Endodermal cell (in vitro differentiated cells): ENCODE data around the gene BRME1. TPM values are rescaled to one million over a fixed set of nuclear protein-coding genes. Genes with fewer than 3 reads are reported as not detected.

Experiments
- DNase-seq: peaks from one replicate; pipeline ENCODE4 v3.0.0-alpha.2; 2017
- H3K27ac ChIP-seq: 2 replicates; pipeline ENCODE4 v1.5.1; 2013; ENCODE audit warnings: mild to moderate bottlenecking, low read depth, low read length, moderate library complexity
- H3K27me3 ChIP-seq: 2 replicates; pipeline ENCODE4 v1.6.1; 2013; ENCODE audit warnings: mild to moderate bottlenecking, low read length, moderate library complexity; ENCODE audit not compliant: insufficient read depth, control insufficient read depth, poor library complexity, severe bottlenecking
- H3K36me3 ChIP-seq: 2 replicates; pipeline ENCODE4 v1.7.0; 2013; ENCODE audit warnings: mild to moderate bottlenecking, low read length, moderate library complexity; ENCODE audit not compliant: control insufficient read depth, insufficient read depth
- H3K4me1 ChIP-seq: one replicate; pipeline ENCODE4 v1.7.0; 2013; ENCODE audit warnings: low read length; ENCODE audit not compliant: control insufficient read depth, insufficient read depth
- H3K4me3 ChIP-seq: 2 replicates; pipeline ENCODE4 v1.5.1; 2013; ENCODE audit warnings: mild to moderate bottlenecking, low read length, moderate library complexity
- H3K9ac ChIP-seq: 2 replicates; pipeline ENCODE4 v1.6.1; 2013; ENCODE audit warnings: mild to moderate bottlenecking, low read length, moderate library complexity; ENCODE audit not compliant: poor library complexity, severe bottlenecking; ENCODE audit errors: extremely low read depth
- H3K9me3 ChIP-seq: 2 replicates; pipeline ENCODE4 v1.6.1; 2013; ENCODE audit warnings: mild to moderate bottlenecking, low read length, moderate library complexity; ENCODE audit not compliant: control insufficient read depth
- H3K27ac Mint-ChIP-seq: 2 replicates; pipeline ENCODE4 v1.8.0; 2020; ENCODE audit warnings: mixed read lengths
- H3K27me3 Mint-ChIP-seq: 2 replicates; pipeline ENCODE4 v1.8.0; 2021; ENCODE audit warnings: mild to moderate bottlenecking, mixed read lengths; ENCODE audit not compliant: insufficient read depth
- H3K36me3 Mint-ChIP-seq: 2 replicates; pipeline ENCODE4 v1.8.0; 2020; ENCODE audit warnings: low read depth, mixed read lengths
- H3K4me1 Mint-ChIP-seq: 2 replicates; pipeline ENCODE4 v1.8.0; 2020; ENCODE audit warnings: mixed read lengths
- H3K4me3 Mint-ChIP-seq: 2 replicates; pipeline ENCODE4 v1.8.0; 2020; ENCODE audit warnings: mild to moderate bottlenecking, moderate library complexity, mixed read lengths
- H3K9me3 Mint-ChIP-seq: 2 replicates; pipeline ENCODE4 v1.8.0; 2020; ENCODE audit warnings: mild to moderate bottlenecking, mixed read lengths
- CTCF ChIP-seq: fragments of 200-600 bp; sonication (generic); conservative IDR thresholded peaks from 2 replicates; pipeline ENCODE4 v1.5.0; 2021; ENCODE audit warnings: antibody characterized with exemption, mild to moderate bottlenecking
- WGBS, 2 experiments: methylation state at CpG; one replicate each; pipeline versions ENCODE4 v1.1.5 to v1.1.7; 2013; ENCODE audit warnings: missing lambda C conversion rate in 2 of 2, mixed read lengths in 1 of 2; ENCODE audit not compliant: insufficient coverage in 1 of 2, insufficient read length in 1 of 2; 5-methylcytosine and 5-hydroxymethylcytosine counted together
- total RNA-seq, 2 donors: library from RNA; stranded (reverse); fragmentation: NEBNext Ultra II Directional in 1 of 2; extraction: Animal tissue kit (Norgen Biotek cat#: 25700) in 1 of 2; gene quantifications; 2 replicates in 1 of 2; 3 replicates in 1 of 2; pipeline ENCODE4 v1.2.1, GENCODE V29; 2021

Gene BRME1
- total RNA-seq, 2 donors from 2014 or later = 4.4 to 7.4 TPM

GRCh38 chr19:13917888-13918406 lies 12.0 kb upstream of the BRME1 start:
- WGBS, 2 experiments = 94 to 95% methylated on average over 13 to 14 of the region's 14 CpGs
- H3K27me3 Mint-ChIP-seq = no peaks in the 10 kb centered on the region

DNA sequence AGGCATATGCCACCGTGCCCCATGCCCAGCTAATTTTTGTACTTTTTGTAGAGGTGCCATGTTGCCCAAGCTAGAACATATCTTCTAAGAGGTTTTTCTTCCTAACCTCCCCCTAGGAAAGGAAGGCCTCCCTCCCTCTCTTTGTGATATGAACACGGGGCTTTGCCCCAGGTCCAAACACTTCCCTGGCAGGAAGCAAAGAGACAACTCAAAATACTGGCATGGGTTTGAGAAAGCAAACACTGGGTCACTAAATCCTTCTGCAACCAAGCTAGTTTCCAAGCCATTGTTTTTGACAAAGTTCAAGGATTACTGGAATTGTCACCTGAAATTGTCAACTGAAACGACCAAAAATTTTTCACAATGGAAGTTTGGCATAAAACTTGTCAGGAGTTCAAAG lies 8.9 kb upstream of the BRME1 start:
- H3K9me3 ChIP-seq = no peaks in the 10 kb centered on the region
- Mint-ChIP-seq H3K27me3 (no peaks in the 10 kb centered on the region), H3K4me3 (no peak overlapping the region), H3K9me3 (no peaks in the 10 kb centered on the region), H3K4me1 (no peaks in the 10 kb centered on the region), H3K36me3 (peaks cover 56% of the 10 kb centered on the region), H3K27ac (no peak overlapping the region)
- H3K4me3 ChIP-seq = no peak overlapping the region
- no peak for DNase-seq
- WGBS, 2 experiments = 85 to 98% methylated on average over 2 to 3 of the region's 3 CpGs
- H3K27ac ChIP-seq = no peak overlapping the region
- TF ChIP-seq CTCF = no peak
- H3K27me3 ChIP-seq = no peaks in the 10 kb centered on the region
- peaks cover 32% of the 10 kb centered on the region for H3K36me3 ChIP-seq
- H3K9ac ChIP-seq = no peak overlapping the region
- no peaks in the 10 kb centered on the region for H3K4me1 ChIP-seq

More at GRCh38 chr19:13917888-13918406, 12.0 kb upstream of the BRME1 start:
- Mint-ChIP-seq H3K27ac (no peak overlapping the region), H3K4me3 (no peak overlapping the region), H3K36me3 (peaks cover 68% of the 10 kb centered on the region), H3K4me1 (no peaks in the 10 kb centered on the region), H3K9me3 (peaks cover 13% of the 10 kb centered on the region)
- Histone ChIP-seq H3K4me3 (no peak overlapping the region), H3K27ac (no peak overlapping the region), H3K36me3 (peaks cover 37% of the 10 kb centered on the region), H3K9me3 (peaks cover 14% of the 10 kb centered on the region), H3K27me3 (no peaks in the 10 kb centered on the region), H3K4me1 (no peaks in the 10 kb centered on the region), H3K9ac (no peak overlapping the region)
- DNase-seq = no peak
- TF ChIP-seq CTCF = no peak

GRCh38 chr19:13913352-13913751 lies 7.4 kb upstream of the BRME1 start:
- Mint-ChIP-seq H3K27me3 (no peaks in the 10 kb centered on the region), H3K36me3 (peaks cover 54% of the 10 kb centered on the region), H3K4me3 (no peak overlapping the region), H3K27ac (no peak overlapping the region), H3K4me1 (no peaks in the 10 kb centered on the region), H3K9me3 (no peaks in the 10 kb centered on the region)
- Histone ChIP-seq H3K9ac (no peak overlapping the region), H3K4me3 (no peak overlapping the region), H3K27ac (no peak overlapping the region), H3K4me1 (no peaks in the 10 kb centered on the region), H3K36me3 (peaks cover 34% of the 10 kb centered on the region), H3K9me3 (no peaks in the 10 kb centered on the region), H3K27me3 (no peaks in the 10 kb centered on the region)
- no peak for TF ChIP-seq CTCF
- no peak for DNase-seq
- 96 to 97% methylated on average over 13 to 17 of the region's 17 CpGs for WGBS, 2 experiments
